Transverse colon (tissue), 4 donors: Measurements from ENCODE around the gene HTRA3.

Experiments
- CTCF ChIP-seq, 5 experiments: fragments of 200-600 bp in 3 of 5; fragments of 450-650 bp in 2 of 5; sonication (generic) in 3 of 5; IDR thresholded peaks; 1 replicate in 2 of 5; 2 replicates in 3 of 5; pipeline ENCODE4 v1.5.1; 2016 to 2017; ENCODE audit warnings: antibody characterized with exemption in 5 of 5, inconsistent platforms in 3 of 5, mild to moderate bottlenecking in 2 of 5, moderate library complexity in 1 of 5
- EP300 ChIP-seq: sonication (generic); formaldehyde crosslinking; IDR thresholded peaks from one replicate; pipeline ENCODE4 v1.6.1; 2017; ENCODE audit warnings: antibody characterized with exemption, low read depth
- POLR2A ChIP-seq: fragments of 450-650 bp; IDR thresholded peaks from one replicate; pipeline ENCODE4 v1.6.1; 2016; ENCODE audit warnings: antibody characterized with exemption, mild to moderate bottlenecking, moderate library complexity
- POLR2AphosphoS5 ChIP-seq, 3 donors: sonication (generic); formaldehyde crosslinking; IDR thresholded peaks; one replicate each; pipeline ENCODE4 v1.6.1; 2016; ENCODE audit warnings: antibody characterized with exemption in 3 of 3

GRCh38 chr4:8351931-8352367 lies 82.4 kb downstream of the HTRA3 start:
- TF ChIP-seq CTCF (IDR thresholded peaks at IDR 0.05) (no peak), EP300 (no peak), POLR2A (no peak), POLR2AphosphoS5 (IDR thresholded peaks at IDR 0.05) (no peak)
